ENCODE results near the gene PRSS53. TPM values are rescaled to one million over a fixed set of nuclear protein-coding genes. Genes with fewer than 3 reads are reported as not detected.
A peak's percentile ranks its signal among the peaks of the same experiment; 100 is the strongest.

The PRSS53 gene
- total RNA-seq, 1 experiment from 2014 or later = 3.8 TPM

- H3K4me1 ChIP-seq (ENCODE audit: insufficient read depth, low read length) = peaks cover 17% of the 10 kb centered on the region
- no peaks in the 10 kb centered on the region for H4K20me1 ChIP-seq (ENCODE audit: low read length)
- no peaks in the 10 kb centered on the region for H3F3A ChIP-seq (ENCODE audit: low read length, unreplicated experiment)
- ChIA-PET POLR2A (ENCODE audit: unreplicated experiment) (no interaction called here), CTCF (no interaction called here)
- peak; percentile 94 for ATAC-seq
- peak; percentile 65 for DNase-seq
- peak within 1 kb of the TSS; percentile 86 for H3K9ac ChIP-seq (ENCODE audit: low read length)
- peak within 1 kb of the TSS; percentile 93 for H2AFZ ChIP-seq (ENCODE audit: low read length)
- H3K4me2 ChIP-seq (ENCODE audit: low read length) = peak within 1 kb of the TSS; percentile 88
- intact Hi-C loops (cut with micrococcal nuclease) = no loop called here
- peaks cover 15% of the 10 kb centered on the region for H3K79me2 ChIP-seq (ENCODE audit: low read length)
- BruUV-seq (replicated peaks) = no TSS peak
- H3K27me3 ChIP-seq (ENCODE audit: low read length) = no peaks in the 10 kb centered on the region
- H3K4me3 ChIP-seq (ENCODE audit: low read length) = peak within 1 kb of the TSS; percentile 86
- TF ChIP-seq EZH2 (IDR thresholded peaks at IDR 0.05; ENCODE audit: low read length, unreplicated experiment) (no peak), EZH2phosphoT487 (IDR thresholded peaks at IDR 0.05; ENCODE audit: borderline replicate concordance, low read length) (no peak), CTCF (conservative IDR thresholded peaks at IDR 0.05; ENCODE audit: low read depth, low read length) (no peak)
- H3K9me2 ChIP-seq (replicated peaks; ENCODE audit: low read length) = no peaks in the 10 kb centered on the region
- no peak within 1 kb of the TSS for H3K27ac ChIP-seq (ENCODE audit: low read length)
- H3K9me3 ChIP-seq (ENCODE audit: low read length) = no peaks in the 10 kb centered on the region
- peaks cover 9% of the 10 kb centered on the region; the same call in 1 of the 2 replicates for H3K36me3 ChIP-seq (ENCODE audit: low read depth, low read length)
These were observed 19.5 kb upstream of the PRSS53 start, which contains the start of gene BCKDK for GRCh38 chr16:31108035-31108793. BCKDK (plus strand) TSS chr16:31108386; CDS start chr16:31109224, 838 bp downstream.

GRCh38 chr16:31107465-31107867 lies 18.7 kb upstream of the PRSS53 start:
- Histone ChIP-seq H3K27me3 (ENCODE audit: low read length) (no peaks in the 10 kb centered on the region), H4K20me1 (ENCODE audit: low read length) (no peaks in the 10 kb centered on the region), H3F3A (ENCODE audit: low read length, unreplicated experiment) (no peaks in the 10 kb centered on the region), H3K9me2 (replicated peaks; ENCODE audit: low read length) (no peaks in the 10 kb centered on the region), H3K9ac (ENCODE audit: low read length) (no peak overlapping the region), H3K9me3 (ENCODE audit: low read length) (no peaks in the 10 kb centered on the region), H2AFZ (ENCODE audit: low read length) (peak overlapping the region; percentile 93; the same call in 1 of the 2 replicates), H3K4me1 (ENCODE audit: insufficient read depth, low read length) (peaks cover 17% of the 10 kb centered on the region), H3K4me3 (ENCODE audit: low read length) (no peak overlapping the region), H3K79me2 (ENCODE audit: low read length) (peaks cover 15% of the 10 kb centered on the region), H3K36me3 (ENCODE audit: low read depth, low read length) (peaks cover 8% of the 10 kb centered on the region; the same call in 1 of the 2 replicates), H3K27ac (ENCODE audit: low read length) (no peak overlapping the region), H3K4me2 (ENCODE audit: low read length) (peak overlapping the region; percentile 88; the same call in 1 of the 2 replicates)
- no peak for TF ChIP-seq EZH2 (IDR thresholded peaks at IDR 0.05; ENCODE audit: low read length, unreplicated experiment)
- TF ChIP-seq CTCF (conservative IDR thresholded peaks at IDR 0.05; ENCODE audit: low read depth, low read length) = no peak
- no peak for TF ChIP-seq EZH2phosphoT487 (IDR thresholded peaks at IDR 0.05; ENCODE audit: borderline replicate concordance, low read length)
- POLR2A ChIA-PET (ENCODE audit: unreplicated experiment) = no interaction called here
- CTCF ChIA-PET = no interaction called here
- BruUV-seq (replicated peaks) = no TSS peak
- ATAC-seq (no peak), DNase-seq (no peak)
- intact Hi-C loops (cut with micrococcal nuclease) = no loop called here
